Breast epithelium (tissue), 3 donors: ENCODE measurements around the gene FASLG.

Experiments
- CTCF ChIP-seq, 3 donors: fragments of 450-650 bp; IDR thresholded peaks; one replicate each; pipeline ENCODE4 v1.5.1; 2016 to 2017; ENCODE audit warnings: antibody characterized with exemption in 3 of 3, mild to moderate bottlenecking in 3 of 3, moderate library complexity in 3 of 3
- POLR2A ChIP-seq: fragments of 450-650 bp; IDR thresholded peaks from one replicate; pipeline ENCODE4 v1.6.1; 2016; ENCODE audit warnings: antibody characterized with exemption, mild to moderate bottlenecking, moderate library complexity
- POLR2AphosphoS5 ChIP-seq, 3 donors: sonication (generic); formaldehyde crosslinking; IDR thresholded peaks; one replicate each; pipeline ENCODE4 v1.6.1; 2017; ENCODE audit warnings: antibody characterized with exemption in 3 of 3

GRCh38 chr1:172686143-172686542 lies 27.2 kb downstream of the FASLG start:
- TF ChIP-seq CTCF (IDR thresholded peaks at IDR 0.05) (no peak), POLR2A (no peak), POLR2AphosphoS5 (IDR thresholded peaks at IDR 0.05) (no peak)
